Activated naive CD4-positive, alpha-beta T cell treated with anti-CD3 and anti-CD28 coated beads, Interleukin-2, amount 10 ng/mL, durations not matched to agents 7 days and 5 days (primary cell): ENCODE data around the gene STK39.

Experiments used
- CTCF ChIA-PET: fragments of 350-600 bp; sonication (Branson Sonifier 250); formaldehyde crosslinking; loops from one replicate; lab custom pipeline; 2021; ENCODE audit warnings: antibody characterized with exemption; lab: Charles Lee
- DNase-seq: peaks from one replicate; pipeline ENCODE4 v3.0.0-alpha.2; 2020
- H3K27ac Mint-ChIP-seq: one replicate; pipeline ENCODE4 v1.8.0; 2021; ENCODE audit warnings: mild to moderate bottlenecking, moderate library complexity, mixed read lengths
- H3K27me3 Mint-ChIP-seq: one replicate; pipeline ENCODE4 v1.8.0; 2021; ENCODE audit warnings: mild to moderate bottlenecking, mixed read lengths
- H3K36me3 Mint-ChIP-seq: one replicate; pipeline ENCODE4 v1.8.0; 2021; ENCODE audit warnings: mixed read lengths
- H3K4me1 Mint-ChIP-seq: one replicate; pipeline ENCODE4 v1.8.0; 2021; ENCODE audit warnings: mixed read lengths
- H3K4me3 Mint-ChIP-seq: one replicate; pipeline ENCODE4 v1.8.0; 2021; ENCODE audit warnings: mild to moderate bottlenecking, moderate library complexity, mixed read lengths
- H3K9me3 Mint-ChIP-seq: one replicate; pipeline ENCODE4 v1.8.0; 2021; ENCODE audit warnings: mixed read lengths

The STK39 gene

DNA sequence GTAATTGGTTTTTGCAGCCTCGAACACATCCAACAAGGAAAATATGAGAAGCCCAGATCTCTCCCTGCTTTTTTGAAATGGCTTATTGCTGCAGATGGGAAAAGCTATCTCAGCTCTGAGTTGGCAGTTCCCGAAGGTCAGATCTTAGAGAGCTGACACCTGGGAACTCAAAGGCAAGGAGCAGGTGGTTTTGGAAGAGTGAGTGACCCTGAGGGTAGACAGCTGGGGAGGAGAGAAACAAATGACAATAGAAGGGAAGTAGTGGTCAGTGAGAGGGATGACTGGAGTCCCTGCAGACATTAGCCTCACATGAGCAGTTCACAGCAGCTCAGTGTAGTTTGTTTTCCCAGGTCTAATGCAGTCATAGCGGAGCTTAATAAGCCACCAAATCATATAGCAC is 317.9 kb downstream of the STK39 start:
- DNase-seq: no peak
- H3K27ac Mint-ChIP-seq: no peak overlapping the region
- CTCF ChIA-PET: no interaction called here
- H3K4me3 Mint-ChIP-seq: no peak overlapping the region
- no peaks in the 10 kb centered on the region for H3K9me3 Mint-ChIP-seq
- H3K4me1 Mint-ChIP-seq: no peaks in the 10 kb centered on the region
- H3K27me3 Mint-ChIP-seq: peaks cover 12% of the 10 kb centered on the region
- no peaks in the 10 kb centered on the region for H3K36me3 Mint-ChIP-seq

DNA sequence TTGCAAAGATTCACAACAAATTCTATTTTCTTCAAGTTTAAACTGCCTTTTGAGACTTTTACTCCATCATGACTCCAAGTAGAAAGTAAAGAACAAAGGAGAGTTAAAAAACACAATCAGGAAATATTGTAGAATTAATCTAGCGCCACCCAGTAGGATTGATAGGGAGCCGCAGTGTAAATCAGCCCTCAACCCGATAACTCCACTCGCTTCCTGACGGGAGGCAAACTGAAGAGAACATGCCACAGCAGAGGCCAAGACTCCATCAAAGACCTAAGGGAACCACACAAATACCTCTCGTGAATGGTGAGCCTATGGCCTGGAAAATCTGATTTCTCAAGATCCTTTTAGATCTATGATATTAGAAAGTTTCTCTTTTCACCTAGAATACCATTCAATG is 319.0 kb downstream of the STK39 start:
- no peak for DNase-seq
- no peak overlapping the region for H3K4me3 Mint-ChIP-seq
- H3K36me3 Mint-ChIP-seq: no peaks in the 10 kb centered on the region
- H3K9me3 Mint-ChIP-seq: no peaks in the 10 kb centered on the region
- no peak overlapping the region for H3K27ac Mint-ChIP-seq
- H3K27me3 Mint-ChIP-seq: peaks cover 12% of the 10 kb centered on the region
- CTCF ChIA-PET: no interaction called here
- H3K4me1 Mint-ChIP-seq: no peaks in the 10 kb centered on the region

DNA sequence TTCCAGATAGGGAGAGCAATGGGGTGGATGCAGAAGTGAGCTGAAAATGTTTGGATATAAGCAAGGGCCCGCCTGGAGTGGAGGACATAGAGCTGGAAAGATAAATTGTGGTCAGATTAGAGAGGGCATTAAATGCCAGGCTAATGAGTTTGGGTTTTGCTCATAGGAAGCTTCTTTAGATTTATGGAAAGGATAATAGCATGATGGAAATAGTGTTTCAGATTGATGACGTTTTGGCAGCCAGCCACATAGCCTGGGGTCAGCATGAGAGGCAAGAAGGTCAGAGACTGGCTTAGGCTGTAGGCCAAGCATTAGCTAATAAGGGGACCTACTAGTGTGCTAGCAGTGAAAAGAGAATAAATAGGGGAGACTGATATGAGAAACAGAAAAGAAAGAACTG is 321.6 kb downstream of the STK39 start:
- no peaks in the 10 kb centered on the region for H3K4me1 Mint-ChIP-seq
- CTCF ChIA-PET: no interaction called here
- H3K27me3 Mint-ChIP-seq: peaks cover 7% of the 10 kb centered on the region
- DNase-seq: no peak
- no peak overlapping the region for H3K27ac Mint-ChIP-seq
- H3K9me3 Mint-ChIP-seq: no peaks in the 10 kb centered on the region
- H3K4me3 Mint-ChIP-seq: no peak overlapping the region
- no peaks in the 10 kb centered on the region for H3K36me3 Mint-ChIP-seq

DNA sequence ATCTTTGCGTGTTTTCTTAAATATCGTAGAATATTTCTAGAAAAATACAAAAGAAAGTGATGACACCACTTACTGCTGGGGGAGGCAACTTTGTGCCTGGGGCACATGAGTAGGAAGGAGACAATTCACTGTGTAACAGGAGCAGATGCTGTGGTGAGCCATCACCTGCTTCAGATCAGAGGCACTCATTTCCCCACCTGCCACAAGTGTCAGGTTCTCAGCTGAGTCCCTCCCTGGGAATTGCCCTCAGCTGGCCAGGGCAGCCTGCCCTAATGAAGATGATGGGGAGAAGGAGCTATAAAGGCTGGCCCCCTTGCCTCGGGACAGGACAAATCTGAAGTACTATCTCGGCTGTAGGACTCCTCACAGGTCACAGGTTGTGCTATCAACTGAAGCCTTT is 322.8 kb downstream of the STK39 start:
- DNase-seq: no peak
- no peaks in the 10 kb centered on the region for H3K36me3 Mint-ChIP-seq
- CTCF ChIA-PET: no interaction called here
- H3K27ac Mint-ChIP-seq: no peak overlapping the region
- no peaks in the 10 kb centered on the region for H3K4me1 Mint-ChIP-seq
- H3K9me3 Mint-ChIP-seq: no peaks in the 10 kb centered on the region
- no peaks in the 10 kb centered on the region for H3K27me3 Mint-ChIP-seq
- H3K4me3 Mint-ChIP-seq: no peak overlapping the region

DNA sequence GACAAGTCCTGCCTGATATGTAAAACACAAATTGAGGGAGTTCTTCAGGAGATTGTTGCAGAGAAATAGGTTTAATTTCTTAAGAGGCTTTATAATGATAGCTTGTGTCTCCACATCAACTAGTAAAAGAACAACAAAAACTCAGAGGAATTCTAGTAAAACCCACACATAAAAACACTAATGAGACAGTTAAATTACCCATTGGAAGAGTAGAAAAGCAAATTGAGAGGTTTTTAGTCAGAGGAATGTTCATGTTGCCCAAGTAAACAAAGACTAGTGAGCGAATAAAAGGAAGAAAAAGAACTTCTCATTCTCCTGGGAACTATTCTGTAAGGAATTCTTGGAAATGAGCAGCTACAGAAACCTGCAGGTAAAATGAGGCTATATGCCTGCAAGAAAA is 330.6 kb downstream of the STK39 start:
- H3K4me1 Mint-ChIP-seq: no peaks in the 10 kb centered on the region
- peaks cover 11% of the 10 kb centered on the region for H3K27me3 Mint-ChIP-seq
- H3K9me3 Mint-ChIP-seq: no peaks in the 10 kb centered on the region
- H3K36me3 Mint-ChIP-seq: no peaks in the 10 kb centered on the region
- CTCF ChIA-PET: no interaction called here
- H3K27ac Mint-ChIP-seq: no peak overlapping the region
- DNase-seq: no peak
- no peak overlapping the region for H3K4me3 Mint-ChIP-seq

DNA sequence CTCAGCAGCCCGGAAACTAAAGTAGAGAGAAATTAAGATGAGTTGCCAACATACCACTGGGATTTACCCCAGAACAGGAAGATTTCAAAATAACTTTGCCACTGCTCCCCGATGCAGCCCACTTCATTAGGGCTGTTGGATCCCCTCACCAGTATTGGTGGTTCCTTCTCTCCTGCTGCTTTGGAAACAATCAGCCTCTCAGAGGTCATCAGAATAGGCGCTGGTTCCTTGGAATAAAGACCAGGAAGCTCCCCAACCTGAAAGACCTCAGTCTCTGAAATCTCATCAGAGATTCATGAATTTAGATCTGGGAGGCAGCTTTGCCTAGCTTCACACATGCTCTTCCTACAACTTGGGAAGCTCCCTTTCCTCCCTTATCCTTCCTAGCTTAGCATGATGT is 332.4 kb downstream of the STK39 start:
- DNase-seq: no peak
- no peak overlapping the region for H3K4me3 Mint-ChIP-seq
- no peak overlapping the region for H3K27ac Mint-ChIP-seq
- H3K36me3 Mint-ChIP-seq: no peaks in the 10 kb centered on the region
- no peaks in the 10 kb centered on the region for H3K4me1 Mint-ChIP-seq
- H3K27me3 Mint-ChIP-seq: peaks cover 11% of the 10 kb centered on the region
- CTCF ChIA-PET: no interaction called here
- no peaks in the 10 kb centered on the region for H3K9me3 Mint-ChIP-seq

DNA sequence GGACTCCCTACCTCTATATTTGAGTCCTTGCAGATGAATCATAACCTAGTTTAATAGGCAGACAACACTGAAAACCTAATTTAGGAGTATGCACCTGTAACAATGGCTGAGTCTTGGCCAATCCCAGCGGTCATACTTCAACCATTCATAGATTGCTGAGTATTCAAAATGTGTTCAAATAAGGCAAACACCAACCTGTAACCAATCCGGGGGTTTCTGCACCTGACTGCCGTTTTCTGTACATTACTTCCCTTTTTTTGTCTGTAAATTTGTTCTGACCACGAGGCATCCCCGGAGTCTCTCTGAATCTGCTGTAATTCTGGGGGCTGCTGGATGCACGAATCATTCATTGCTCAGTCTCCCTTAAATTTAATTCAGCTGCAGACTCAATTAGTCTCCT is 338.6 kb downstream of the STK39 start:
- peaks cover 3% of the 10 kb centered on the region for H3K27me3 Mint-ChIP-seq
- no peak for DNase-seq
- H3K36me3 Mint-ChIP-seq: no peaks in the 10 kb centered on the region
- no peak overlapping the region for H3K27ac Mint-ChIP-seq
- H3K4me1 Mint-ChIP-seq: no peaks in the 10 kb centered on the region
- CTCF ChIA-PET: no interaction called here
- H3K4me3 Mint-ChIP-seq: no peak overlapping the region
- H3K9me3 Mint-ChIP-seq: no peaks in the 10 kb centered on the region

DNA sequence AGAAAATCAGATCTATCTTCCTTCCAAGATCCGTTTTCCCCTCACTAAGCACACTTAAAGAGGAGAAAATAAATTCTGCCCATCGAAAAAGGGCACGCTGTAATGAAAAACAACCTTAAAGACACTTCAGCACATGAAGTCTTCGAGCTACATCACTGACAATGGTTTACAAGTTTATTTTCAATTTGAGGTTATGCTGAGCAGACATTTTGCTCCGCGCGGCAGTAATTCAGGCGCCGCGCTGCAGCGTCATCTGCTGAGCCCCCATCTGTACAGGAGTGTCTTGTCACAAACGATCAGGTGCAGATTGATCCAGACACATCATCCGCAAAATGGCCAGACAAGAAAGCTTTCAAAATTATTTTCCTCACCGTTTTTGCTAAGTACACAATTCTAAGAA is 341.7 kb downstream of the STK39 start:
- no peak overlapping the region for H3K27ac Mint-ChIP-seq
- H3K27me3 Mint-ChIP-seq: peaks cover 3% of the 10 kb centered on the region
- H3K4me1 Mint-ChIP-seq: no peaks in the 10 kb centered on the region
- H3K9me3 Mint-ChIP-seq: no peaks in the 10 kb centered on the region
- CTCF ChIA-PET: no interaction called here
- H3K36me3 Mint-ChIP-seq: no peaks in the 10 kb centered on the region
- H3K4me3 Mint-ChIP-seq: no peak overlapping the region
- no peak for DNase-seq
